ENCODE data around the gene OR2V1. TPM values are rescaled to one million over a fixed set of nuclear protein-coding genes. Genes with fewer than 3 reads are reported as not detected.
A peak's percentile ranks its signal among the peaks of the same experiment; 100 is the strongest.
"Not testable (repeated sequence)": the region's sequence is repeated elsewhere in the genome, so short reads cannot be mapped to it uniquely, and the experiment has no call there.

Gene OR2V1
- total RNA-seq, 4 donors from 2014 or later, result not detected

DNA sequence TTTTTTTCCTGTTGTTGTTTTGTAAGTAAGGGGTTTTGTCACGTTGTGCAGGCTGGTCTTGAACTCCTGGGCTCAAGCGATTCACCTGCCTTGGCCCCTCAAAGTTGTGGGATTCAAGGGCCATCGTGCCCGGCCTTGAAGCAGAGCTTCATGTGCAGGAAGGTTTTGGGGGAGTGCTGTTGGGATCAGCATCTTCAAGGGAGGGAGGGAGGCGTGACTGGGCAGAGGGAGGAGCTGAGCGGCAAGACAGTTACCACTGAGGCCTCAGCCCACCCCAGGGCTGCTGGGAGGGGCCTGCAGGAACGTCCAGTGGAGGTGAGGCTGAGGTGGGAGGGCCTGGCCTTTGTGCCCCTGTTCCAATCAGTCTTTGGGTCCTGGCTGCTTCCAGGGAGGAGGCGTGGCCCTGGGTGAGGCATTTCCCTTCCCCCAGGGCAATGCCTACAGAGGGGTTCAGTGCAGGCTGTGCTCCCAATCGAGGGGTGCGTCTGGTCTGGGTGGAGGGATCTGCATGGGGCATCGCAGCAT, 21.4 kb downstream of the OR2V1 start:
- 50% methylated on average over 7 of the region's 11 CpGs for WGBS
- peak in 1 of 2 donors; percentile 47 for DNase-seq (ENCODE audit: low spot score in 2 of 2)
- H3K27me3 ChIP-seq, result peaks cover 96% of the 10 kb centered on the region
- peaks cover 2% of the 10 kb centered on the region for H3K4me1 ChIP-seq
- no peak overlapping the region for H3K4me3 ChIP-seq
- no peaks in the 10 kb centered on the region for H3K9me3 ChIP-seq
- no peaks in the 10 kb centered on the region for H3K36me3 ChIP-seq
- TF ChIP-seq, protein P1, sequence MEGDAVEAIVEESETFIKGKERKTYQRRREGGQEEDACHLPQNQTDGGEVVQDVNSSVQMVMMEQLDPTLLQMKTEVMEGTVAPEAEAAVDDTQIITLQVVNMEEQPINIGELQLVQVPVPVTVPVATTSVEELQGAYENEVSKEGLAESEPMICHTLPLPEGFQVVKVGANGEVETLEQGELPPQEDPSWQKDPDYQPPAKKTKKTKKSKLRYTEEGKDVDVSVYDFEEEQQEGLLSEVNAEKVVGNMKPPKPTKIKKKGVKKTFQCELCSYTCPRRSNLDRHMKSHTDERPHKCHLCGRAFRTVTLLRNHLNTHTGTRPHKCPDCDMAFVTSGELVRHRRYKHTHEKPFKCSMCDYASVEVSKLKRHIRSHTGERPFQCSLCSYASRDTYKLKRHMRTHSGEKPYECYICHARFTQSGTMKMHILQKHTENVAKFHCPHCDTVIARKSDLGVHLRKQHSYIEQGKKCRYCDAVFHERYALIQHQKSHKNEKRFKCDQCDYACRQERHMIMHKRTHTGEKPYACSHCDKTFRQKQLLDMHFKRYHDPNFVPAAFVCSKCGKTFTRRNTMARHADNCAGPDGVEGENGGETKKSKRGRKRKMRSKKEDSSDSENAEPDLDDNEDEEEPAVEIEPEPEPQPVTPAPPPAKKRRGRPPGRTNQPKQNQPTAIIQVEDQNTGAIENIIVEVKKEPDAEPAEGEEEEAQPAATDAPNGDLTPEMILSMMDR (IDR thresholded peaks at IDR 0.05), result no peak
- TF ChIP-seq POLR2AphosphoS5 (IDR thresholded peaks at IDR 0.05), result no peak
- TF ChIP-seq POLR2A (IDR thresholded peaks at IDR 0.05), result no peak
- no peak for TF ChIP-seq EP300 (IDR thresholded peaks at IDR 0.05)
- H3K27ac ChIP-seq, result no peak overlapping the region

DNA sequence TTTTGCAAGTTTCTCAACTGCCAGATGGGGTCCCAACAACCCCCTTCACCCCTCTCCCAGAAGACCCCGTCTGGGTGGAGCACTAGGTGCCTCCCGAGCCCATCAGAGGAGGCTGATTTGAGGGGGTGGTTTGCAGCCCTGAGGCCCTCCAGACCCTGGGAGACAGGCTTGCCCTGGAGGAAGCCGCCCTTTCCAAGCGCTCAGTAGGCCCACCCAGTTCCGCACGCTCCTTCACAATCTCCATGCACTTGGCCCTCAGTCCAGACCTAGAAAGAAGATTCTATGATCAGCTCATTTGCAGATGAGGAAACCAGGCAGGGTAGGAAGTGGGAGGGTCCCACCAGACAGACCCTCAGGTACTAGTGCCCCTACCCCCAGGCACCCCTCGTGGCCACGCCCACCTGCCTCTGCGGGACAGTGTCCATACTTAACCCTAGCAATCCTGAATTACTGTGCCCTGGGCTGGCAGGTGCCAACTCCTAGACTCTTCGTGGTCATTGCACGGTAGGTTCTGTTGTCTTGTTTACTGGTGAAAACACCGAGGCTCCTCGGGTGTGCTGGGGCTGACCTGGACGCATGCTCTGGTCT, 22.3 kb downstream of the OR2V1 start:
- TF ChIP-seq POLR2AphosphoS5 (IDR thresholded peaks at IDR 0.05), result no peak
- no peak for TF ChIP-seq EP300 (IDR thresholded peaks at IDR 0.05)
- no peak for TF ChIP-seq POLR2A (IDR thresholded peaks at IDR 0.05)
- TF ChIP-seq, protein P1 (IDR thresholded peaks at IDR 0.05), result no peak
- H3K27me3 ChIP-seq, result peaks cover 92% of the 10 kb centered on the region
- DNase-seq (ENCODE audit: low spot score in 2 of 2), result peak in 1 of 2 donors; percentile 77
- H3K36me3 ChIP-seq, result no peaks in the 10 kb centered on the region
- WGBS, result 77% methylated on average over 12 of the region's 14 CpGs
- H3K27ac ChIP-seq, result no peak overlapping the region
- no peaks in the 10 kb centered on the region for H3K9me3 ChIP-seq
- no peak overlapping the region for H3K4me3 ChIP-seq
- H3K4me1 ChIP-seq, result peaks cover 3% of the 10 kb centered on the region

DNA sequence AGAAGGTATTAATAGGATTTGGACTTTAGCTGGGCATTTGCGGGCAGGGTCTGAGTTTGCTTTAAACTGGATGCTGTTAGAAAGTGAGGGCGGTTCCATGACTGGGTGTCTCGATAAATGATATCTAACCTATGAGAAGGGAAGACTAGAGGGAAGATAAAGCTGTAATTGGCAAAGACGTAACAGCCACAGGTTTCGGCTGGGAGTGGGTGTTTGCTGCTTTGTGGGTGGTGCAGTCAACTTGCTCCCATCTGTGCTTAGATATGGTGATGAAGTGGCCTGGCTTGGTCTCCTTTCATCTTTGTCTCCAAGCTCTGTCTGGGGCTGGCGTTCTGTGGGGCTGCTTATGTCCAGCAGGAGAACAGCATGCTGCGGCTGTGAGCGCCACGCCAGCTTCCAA, 23.3 kb downstream of the OR2V1 start:
- H3K4me1 ChIP-seq, result peaks cover 3% of the 10 kb centered on the region
- peak in 1 of 2 donors; percentile 32 for DNase-seq (ENCODE audit: low spot score in 2 of 2)
- H3K27ac ChIP-seq, result no peak overlapping the region
- H3K4me3 ChIP-seq, result no peak overlapping the region
- H3K9me3 ChIP-seq, result no peaks in the 10 kb centered on the region
- TF ChIP-seq POLR2AphosphoS5 (IDR thresholded peaks at IDR 0.05) (no peak), POLR2A (IDR thresholded peaks at IDR 0.05) (no peak), EP300 (IDR thresholded peaks at IDR 0.05) (no peak)
- TF ChIP-seq, protein P1 (IDR thresholded peaks at IDR 0.05), result no peak
- H3K27me3 ChIP-seq, result peaks cover 86% of the 10 kb centered on the region
- H3K36me3 ChIP-seq, result no peaks in the 10 kb centered on the region
- 66% methylated on average over 9 of the region's 9 CpGs for WGBS

DNA sequence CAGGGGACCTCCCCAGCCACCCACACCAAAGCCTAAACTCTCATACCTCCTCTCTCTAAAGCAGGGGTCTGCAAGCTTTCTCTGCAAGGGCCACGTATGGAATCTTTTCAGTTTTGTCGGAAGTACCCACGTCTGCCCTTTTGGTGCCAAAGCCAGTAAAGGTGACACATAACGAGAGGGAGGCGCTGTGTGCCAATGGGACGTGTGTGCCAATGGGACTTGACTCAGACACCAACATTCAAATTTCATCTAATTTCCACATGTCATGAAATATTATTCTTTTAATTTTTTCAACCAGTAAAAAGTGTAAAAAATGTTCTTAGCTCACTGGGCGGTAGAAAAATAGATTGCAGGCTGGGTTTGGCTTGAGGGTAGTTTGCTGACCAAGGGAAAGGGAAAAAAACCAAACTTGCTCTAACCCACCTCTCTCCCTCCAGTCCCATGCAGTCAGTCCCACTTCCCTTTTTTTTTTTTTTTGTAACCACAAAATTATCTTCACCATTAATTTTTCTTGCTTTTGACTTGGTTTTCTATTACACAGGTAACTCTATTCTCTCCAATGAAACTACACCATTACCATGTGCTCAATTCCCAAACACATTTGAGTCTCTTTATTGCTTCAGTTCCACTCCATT, 25.5 kb downstream of the OR2V1 start:
- WGBS, result 73% methylated on average over 7 of the region's 7 CpGs

DNA sequence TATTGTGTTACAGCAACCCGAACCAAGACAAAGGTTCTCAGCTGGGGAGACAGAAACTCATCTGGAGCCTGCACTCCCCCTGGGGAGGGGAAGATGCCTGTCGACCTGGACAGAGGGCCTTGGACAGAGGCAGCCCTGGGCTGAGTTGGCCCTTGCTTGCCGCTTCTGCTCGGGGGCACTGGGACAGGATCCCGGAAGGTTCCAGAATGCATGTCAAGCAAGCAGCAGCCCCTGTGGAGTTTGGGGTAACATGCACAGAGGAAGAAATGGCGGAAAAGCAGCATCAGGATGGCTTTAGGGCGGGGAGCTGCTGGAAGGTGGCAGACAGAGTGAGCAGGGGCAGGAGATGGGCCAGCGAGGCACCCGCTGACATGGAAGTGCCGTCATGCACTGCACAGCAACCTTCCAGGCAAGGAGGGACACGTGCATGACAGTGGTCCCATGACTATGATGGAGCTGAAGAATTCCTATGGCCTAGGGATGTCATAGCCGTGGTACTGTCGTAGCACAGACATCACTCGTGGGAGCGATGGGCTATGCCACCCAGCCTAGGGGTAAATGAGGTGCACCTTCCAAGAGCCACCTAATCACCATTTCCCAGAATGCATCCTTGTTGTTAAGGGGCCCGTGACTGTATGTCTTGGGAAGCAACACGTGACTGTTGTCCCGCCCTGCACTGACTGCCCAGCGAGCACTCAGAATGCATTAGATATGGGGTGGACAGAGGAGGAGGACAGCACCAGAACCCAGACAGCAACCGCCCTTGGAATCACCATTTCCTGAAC, 26.2 kb downstream of the OR2V1 start:
- not testable (repeated sequence) for H3K4me3 ChIP-seq, H3K36me3 ChIP-seq, H3K27ac ChIP-seq, H3K4me1 ChIP-seq, H3K9me3 ChIP-seq
- 72% methylated on average over 9 of the region's 20 CpGs for WGBS
- peaks cover 65% of the 10 kb centered on the region for H3K27me3 ChIP-seq
- DNase-seq (ENCODE audit: low spot score in 2 of 2), result peak in 1 of 2 donors; percentile 54

More for the DNA sequence above, 25.5 kb downstream of the OR2V1 start:
- H3K4me1 ChIP-seq, result peaks cover 4% of the 10 kb centered on the region
- TF ChIP-seq, protein P1 (IDR thresholded peaks at IDR 0.05), result no peak
- TF ChIP-seq POLR2A (IDR thresholded peaks at IDR 0.05), result no peak
- no peak for TF ChIP-seq EP300 (IDR thresholded peaks at IDR 0.05)
- TF ChIP-seq POLR2AphosphoS5 (IDR thresholded peaks at IDR 0.05), result no peak
- H3K27me3 ChIP-seq, result peaks cover 65% of the 10 kb centered on the region
- no peak overlapping the region for H3K4me3 ChIP-seq
- no peaks in the 10 kb centered on the region for H3K9me3 ChIP-seq
- H3K27ac ChIP-seq, result no peak overlapping the region
- no peaks in the 10 kb centered on the region for H3K36me3 ChIP-seq
- DNase-seq (ENCODE audit: low spot score in 2 of 2), result peak in 1 of 2 donors; percentile 32

DNA sequence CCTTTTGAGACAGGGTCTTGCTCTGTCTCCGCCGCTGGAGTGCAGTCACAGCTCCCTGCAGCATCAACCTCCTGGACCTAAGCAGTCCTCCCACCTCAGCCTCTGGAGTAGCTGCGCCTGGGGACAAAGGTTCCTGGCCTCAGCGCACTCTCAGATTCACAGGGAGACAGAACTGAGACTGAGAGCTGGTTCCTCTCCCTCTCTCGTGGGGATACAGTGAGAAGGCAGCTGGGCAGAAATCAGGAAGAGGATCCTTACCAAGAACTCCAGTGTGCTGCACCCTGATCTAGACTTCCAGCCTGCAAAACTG, 26.8 kb downstream of the OR2V1 start:
- not testable (repeated sequence) for H3K9me3 ChIP-seq, H3K4me1 ChIP-seq
- peak in 1 of 2 donors; percentile 65 for DNase-seq (ENCODE audit: low spot score in 2 of 2)

DNA sequence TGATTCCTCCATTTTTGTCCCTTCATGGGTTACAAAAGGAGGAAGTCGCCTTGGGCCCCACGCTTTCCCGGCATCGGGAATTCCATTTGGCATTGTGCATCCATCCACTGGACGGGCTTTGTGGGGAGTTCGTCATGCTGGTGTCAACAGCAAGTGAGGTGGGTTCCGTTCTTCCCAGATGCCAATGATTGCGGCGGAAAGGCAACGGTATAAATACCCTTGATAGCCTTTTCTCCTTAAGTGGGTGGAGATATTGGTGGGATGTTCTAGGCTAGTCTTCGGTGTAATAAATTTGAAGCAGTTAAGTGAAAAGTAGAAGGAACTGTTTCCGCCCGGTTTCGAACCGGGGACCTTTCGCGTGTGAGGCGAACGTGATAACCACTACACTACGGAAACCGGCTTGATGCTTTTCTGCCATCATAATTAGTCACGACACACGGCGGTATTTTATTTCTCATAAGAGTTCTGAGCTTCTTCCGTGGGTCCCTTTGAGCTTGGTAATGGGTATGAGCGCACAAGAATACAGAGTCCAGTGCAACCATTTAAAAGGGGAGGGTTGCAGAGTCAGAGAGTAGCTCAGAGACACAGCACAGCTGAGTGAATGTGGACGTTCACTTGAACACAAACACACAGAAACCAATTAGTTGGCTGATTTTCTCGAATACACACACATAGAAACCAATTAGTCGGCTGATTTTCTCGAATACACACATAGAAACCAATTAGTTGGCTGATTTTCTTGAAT, 28.9 kb downstream of the OR2V1 start:
- not testable (repeated sequence) for H3K27ac ChIP-seq; H3K36me3 ChIP-seq; H3K4me3 ChIP-seq; H3K9me3 ChIP-seq; DNase-seq (ENCODE audit: low spot score in 2 of 2); H3K4me1 ChIP-seq
- WGBS, result no CpG with 5 or more reads among the region's 30 CpGs
- peaks cover 54% of the 10 kb centered on the region for H3K27me3 ChIP-seq

More for the DNA sequence above, 26.8 kb downstream of the OR2V1 start:
- H3K36me3 ChIP-seq, H3K4me3 ChIP-seq, H3K27ac ChIP-seq: not testable (repeated sequence)
- peaks cover 65% of the 10 kb centered on the region for H3K27me3 ChIP-seq
- WGBS, result 12% methylated on average over 4 of the region's 5 CpGs

DNA sequence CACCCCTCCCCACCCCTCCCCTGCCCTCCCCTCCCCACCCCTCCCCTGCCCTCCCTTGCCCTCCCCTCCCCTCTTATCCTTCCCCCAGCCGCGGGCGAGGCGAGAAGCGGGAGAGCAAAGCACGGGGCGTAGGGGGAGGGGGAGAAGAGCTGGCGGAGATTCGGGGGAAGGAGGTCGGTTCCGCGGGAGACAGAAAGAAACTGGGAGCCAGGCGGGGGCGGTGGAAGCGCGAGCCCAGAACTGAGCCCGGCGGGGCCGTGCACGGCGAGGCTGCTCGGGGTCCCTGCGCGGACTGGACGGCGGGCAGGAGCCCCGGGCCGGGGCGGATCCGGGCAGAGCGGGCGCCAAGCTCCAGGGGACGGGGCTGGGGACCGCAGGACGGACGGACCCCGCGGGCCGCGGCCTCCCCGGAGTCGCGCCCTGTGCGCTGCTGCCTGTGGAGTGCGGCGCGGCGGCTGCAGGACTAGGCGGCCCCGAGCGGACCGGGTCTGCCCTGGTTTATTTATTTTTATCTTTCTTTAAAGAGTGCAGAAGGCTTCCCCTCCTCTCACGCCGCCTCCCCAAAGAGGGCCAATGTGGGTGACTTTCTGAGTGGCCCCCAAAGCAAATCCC, 29.8 kb downstream of the OR2V1 start:
- peak in 1 of 2 donors; percentile 47 for DNase-seq (ENCODE audit: low spot score in 2 of 2)
- H3K36me3 ChIP-seq, H3K9me3 ChIP-seq, H3K27ac ChIP-seq, H3K4me3 ChIP-seq, H3K4me1 ChIP-seq: not testable (repeated sequence)
- no CpG with 5 or more reads among the region's 54 CpGs for WGBS
- H3K27me3 ChIP-seq, result peaks cover 47% of the 10 kb centered on the region

Data from suprapubic skin (tissue), 4 donors.